Activated CD8-positive, alpha-beta memory T cell treated with anti-CD3 and anti-CD28 coated beads for 24 hours (primary cell): ENCODE results near the gene PRKD2.
A peak's percentile ranks its signal among the peaks of the same experiment; 100 is the strongest.
"Not testable (repeated sequence)": the region's sequence is repeated elsewhere in the genome, so short reads cannot be mapped to it uniquely, and the experiment has no call there.

Experiments used
- DNase-seq: peaks from one replicate; pipeline ENCODE4 v3.0.0-alpha.2; 2020

PRKD2 gene

DNA sequence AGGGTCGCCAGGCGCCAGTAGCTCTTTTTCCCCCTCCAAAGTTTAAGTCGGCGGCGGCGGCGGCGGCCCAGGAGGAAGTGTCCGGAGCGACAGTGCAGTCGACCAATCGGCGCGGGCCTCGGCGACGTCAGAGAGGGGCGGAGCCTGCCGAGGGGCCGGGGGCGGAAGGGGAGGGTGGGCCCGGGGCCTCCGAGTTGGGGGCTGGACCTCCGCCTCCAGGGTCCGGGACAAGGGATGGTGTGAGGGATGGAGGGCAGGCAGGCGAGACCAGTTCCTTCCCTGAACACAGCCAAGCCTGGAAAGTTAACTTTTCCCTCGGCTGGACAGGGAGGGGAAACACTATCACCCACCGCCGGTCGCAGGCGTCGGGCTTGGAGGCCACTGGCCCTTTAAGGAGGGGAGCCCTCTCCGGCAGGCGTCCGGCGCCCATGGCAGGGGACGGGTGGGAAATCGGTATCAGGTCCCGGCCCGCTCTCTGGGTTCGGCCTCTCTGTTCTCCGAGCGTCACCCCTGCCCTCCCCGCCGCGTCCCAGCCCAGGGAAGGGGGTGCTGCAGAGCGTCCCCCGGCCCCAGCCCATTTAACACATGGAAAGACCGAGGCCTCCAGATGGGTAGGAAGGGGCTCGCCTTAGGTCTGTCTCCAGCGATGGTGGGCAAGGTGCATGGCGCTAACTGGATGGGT lies at the start of gene PRKD2:
TSS of gene PRKD2 (minus strand) at position 81 of the 682 bp plus-strand sequence. CDS start 744 bp downstream, outside the sequence.
- peak; percentile 97 for DNase-seq

DNA sequence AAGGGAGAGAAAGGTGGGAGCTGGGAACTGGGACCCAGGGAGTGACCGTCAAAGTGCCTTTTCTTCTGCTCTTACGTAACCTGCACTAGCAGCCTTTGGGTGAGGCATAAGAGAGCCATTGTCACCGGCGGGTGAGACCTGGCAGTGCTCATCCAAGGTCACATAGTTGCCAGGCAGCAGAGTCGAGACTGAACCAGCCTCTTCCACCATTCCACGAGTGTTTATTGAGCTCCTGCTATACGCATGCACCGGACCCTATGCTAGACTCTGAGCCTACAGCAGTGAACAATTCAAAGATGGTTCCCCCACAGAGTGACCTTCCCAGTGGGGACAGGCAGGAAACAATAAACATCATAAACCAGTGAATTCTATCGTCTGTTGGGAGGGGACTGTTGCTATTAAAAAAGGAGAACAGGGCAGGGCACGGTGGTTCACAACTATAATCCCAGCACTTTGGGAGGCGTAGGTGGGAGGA lies 47.9 kb upstream of the PRKD2 start:
- DNase-seq = no peak

- DNase-seq = no peak
Observed at GRCh38 chr19:46762245-46762890, 45.5 kb upstream of the PRKD2 start.

DNA sequence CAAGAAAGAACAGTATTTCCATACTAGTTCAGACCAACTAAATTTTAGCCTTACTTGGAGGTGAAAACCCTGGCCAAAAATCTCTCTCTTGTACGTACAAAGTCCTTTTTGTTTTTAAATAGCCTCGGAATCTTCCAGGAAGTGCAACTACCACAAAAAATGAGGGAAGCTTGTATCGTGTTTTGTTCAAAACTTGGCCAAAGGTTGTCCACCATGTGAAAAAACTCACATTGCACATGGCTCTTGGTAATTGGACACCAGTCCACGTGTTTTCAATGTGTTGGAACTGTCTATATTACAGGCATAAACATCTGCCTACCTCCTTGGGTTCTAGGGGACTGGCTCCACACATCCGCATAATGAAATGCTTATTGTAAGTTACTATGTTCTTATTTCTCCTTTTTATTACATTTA lies 44.5 kb upstream of the PRKD2 start:
- DNase-seq = no peak

DNA sequence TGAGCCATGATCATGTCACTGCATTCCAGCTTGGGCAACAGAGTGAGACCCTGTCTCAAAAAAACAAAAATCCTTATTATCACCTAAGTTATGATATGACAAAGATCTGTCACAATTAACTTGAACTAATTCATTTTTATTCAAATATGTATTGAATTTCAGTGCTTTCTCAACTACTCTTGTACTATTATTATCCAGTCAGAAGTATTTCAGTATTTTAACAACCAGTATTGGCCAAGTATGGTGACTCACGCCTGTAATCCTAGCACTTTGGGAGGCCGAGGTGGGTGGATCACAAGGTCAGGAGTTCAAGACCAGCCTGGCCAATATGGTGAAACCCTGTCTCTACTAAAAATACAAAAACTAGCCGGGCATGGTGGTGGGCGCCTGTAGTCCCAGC lies 44.0 kb upstream of the PRKD2 start:
- DNase-seq = not testable (repeated sequence)

- no peak for DNase-seq
Observed at GRCh38 chr19:46760363-46760762, 43.4 kb upstream of the PRKD2 start.

GRCh38 chr19:46759817-46760333 lies 43.0 kb upstream of the PRKD2 start:
- no peak for DNase-seq

- DNase-seq = no peak
Observed at GRCh38 chr19:46759206-46759605, 42.3 kb upstream of the PRKD2 start.

DNA sequence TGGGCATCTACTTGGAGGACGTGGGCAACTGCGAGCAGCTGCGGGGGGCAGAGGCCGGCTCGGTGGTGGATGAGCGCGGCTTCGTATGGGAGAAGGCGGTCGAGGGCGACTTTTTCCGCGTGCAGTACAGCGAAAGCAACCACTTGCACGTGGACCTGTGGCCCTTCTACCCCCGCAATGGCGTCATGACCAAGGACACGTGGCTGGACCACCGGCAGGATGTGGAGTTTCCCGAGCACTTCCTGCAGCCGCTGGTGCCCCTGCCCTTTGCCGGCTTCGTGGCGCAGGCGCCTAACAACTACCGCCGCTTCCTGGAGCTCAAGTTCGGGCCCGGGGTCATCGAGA lies 39.6 kb upstream of the PRKD2 start:
- no peak for DNase-seq

- no peak for DNase-seq
Observed at GRCh38 chr19:46755853-46756543, 39.1 kb upstream of the PRKD2 start.

DNA sequence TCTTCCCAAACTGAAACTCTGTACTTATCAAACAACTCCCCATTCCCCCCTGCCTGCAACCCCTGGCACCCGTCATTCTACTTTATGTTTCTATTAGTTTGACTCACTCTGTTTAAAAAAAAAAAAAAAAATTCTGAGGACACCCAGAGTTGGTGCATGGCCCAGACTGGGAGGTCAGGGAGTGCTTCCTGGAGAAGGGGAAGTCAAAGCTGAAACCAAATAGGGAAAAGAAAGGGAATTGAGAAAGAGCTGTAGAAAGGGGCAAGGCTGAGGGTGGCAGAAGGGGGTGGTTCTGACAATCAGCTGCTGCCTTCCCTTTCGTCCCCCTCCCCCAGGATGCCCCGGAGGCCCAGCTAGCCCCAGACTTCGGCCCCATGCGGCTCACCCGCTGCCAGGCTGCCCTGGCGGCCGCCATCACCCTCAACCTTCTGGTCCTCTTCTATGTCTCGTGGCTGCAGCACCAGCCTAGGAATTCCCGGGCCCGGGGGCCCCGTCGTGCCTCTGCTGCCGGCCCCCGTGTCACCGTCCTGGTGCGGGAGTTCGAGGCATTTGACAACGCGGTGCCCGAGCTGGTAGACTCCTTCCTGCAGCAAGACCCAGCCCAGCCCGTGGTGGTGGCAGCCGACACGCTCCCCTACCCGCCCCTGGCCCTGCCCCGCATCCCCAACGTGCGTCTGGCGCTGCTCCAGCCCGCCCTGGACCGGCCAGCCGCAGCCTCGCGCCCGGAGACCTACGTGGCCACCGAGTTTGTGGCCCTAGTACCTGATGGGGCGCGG lies 38.4 kb upstream of the PRKD2 start:
- DNase-seq = no peak

- DNase-seq = peak; percentile 83
Observed at GRCh38 chr19:46753420-46754155, 36.7 kb upstream of the PRKD2 start.

GRCh38 chr19:46748325-46749109 lies 31.6 kb upstream of the PRKD2 start:
- DNase-seq = peak; percentile 90

GRCh38 chr19:46746281-46747057 lies 29.6 kb upstream of the PRKD2 start, which contains the start of gene STRN4:
Gene STRN4 (minus strand): TSS chr19:46746450. CDS start chr19:46746430, 20 bp downstream.
- DNase-seq = peak; percentile 80

DNA sequence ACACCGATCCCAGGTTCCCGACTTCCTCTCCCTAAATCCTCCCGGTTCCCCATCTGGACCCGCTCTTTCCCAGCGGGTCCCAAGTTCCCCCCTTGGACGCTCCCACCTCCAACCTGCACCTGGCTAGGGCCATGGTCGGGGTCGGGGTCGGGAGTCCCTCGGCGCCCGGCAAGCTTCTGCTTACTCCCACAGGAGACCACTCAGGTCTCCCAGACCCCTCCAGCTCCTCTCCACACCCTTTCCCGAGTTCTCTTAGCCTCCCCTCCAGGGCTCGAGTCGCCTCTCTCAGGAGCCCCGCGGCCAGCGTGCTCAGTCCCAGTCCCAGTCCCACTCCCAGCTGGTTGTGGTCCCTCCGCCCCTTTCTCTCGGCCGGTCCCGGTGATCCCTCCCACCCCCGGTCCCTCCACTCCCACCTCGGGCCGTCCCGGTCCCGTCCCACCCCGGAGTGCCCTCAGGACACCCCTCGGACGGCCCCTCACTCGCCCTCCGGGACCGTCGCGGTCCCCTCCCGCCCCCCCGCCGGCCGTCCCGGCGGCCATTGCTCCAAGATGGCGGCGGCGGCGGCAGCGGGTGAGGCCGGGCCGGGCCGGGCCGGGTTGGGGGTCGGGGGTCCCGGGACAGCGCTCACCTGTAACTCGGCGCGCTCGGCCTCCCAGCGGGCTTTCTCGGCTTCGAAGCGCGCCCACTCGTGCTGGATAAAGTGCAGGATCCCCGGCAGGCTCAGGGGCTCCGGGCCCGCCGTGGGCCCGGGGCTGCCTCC lies 28.8 kb upstream of the PRKD2 start, which contains the start of gene FKRP:
TSS of gene FKRP (plus strand) at position 537 of the 760 bp plus-strand sequence. CDS start 9,394 bp downstream, outside the sequence.
- peak; percentile 81 for DNase-seq

GRCh38 chr19:46745030-46745429 lies 28.1 kb upstream of the PRKD2 start:
- DNase-seq = no peak

GRCh38 chr19:46744005-46744691 lies 27.2 kb upstream of the PRKD2 start:
- DNase-seq = no peak

GRCh38 chr19:46742926-46743480 lies 26.1 kb upstream of the PRKD2 start:
- DNase-seq = no peak
